Measurements from ENCODE around the gene HACD4. TPM values are rescaled to one million over a fixed set of nuclear protein-coding genes. Genes with fewer than 3 reads are reported as not detected.
"Not testable (repeated sequence)": the region's sequence is repeated elsewhere in the genome, so short reads cannot be mapped to it uniquely, and the experiment has no call there.

HACD4 gene
- total and polyA plus RNA-seq, 7 donors = 0.16 to 0.52 (median 0.23) TPM

DNA sequence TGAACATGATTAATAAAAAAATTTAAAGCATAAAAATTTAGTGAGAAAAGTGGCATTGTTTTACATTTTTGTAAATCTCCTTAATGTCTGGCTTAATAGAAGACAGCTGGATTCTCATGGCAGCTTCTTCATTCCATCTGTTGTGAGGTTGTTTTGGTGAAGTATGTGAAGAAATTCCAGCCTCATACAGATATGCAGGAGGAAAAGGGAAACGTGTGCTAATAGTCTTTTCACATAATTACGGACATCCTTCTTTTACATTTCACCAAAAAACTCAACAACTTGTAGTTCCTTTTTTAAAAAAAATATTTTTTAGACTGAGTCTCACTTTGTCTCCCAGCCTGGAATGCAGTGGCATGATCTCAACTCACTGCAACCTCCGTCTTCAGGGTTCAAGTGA, 46.9 kb downstream of the HACD4 start:
- no peak overlapping the region for H3K27ac ChIP-seq
- TF ChIP-seq, protein P1, sequence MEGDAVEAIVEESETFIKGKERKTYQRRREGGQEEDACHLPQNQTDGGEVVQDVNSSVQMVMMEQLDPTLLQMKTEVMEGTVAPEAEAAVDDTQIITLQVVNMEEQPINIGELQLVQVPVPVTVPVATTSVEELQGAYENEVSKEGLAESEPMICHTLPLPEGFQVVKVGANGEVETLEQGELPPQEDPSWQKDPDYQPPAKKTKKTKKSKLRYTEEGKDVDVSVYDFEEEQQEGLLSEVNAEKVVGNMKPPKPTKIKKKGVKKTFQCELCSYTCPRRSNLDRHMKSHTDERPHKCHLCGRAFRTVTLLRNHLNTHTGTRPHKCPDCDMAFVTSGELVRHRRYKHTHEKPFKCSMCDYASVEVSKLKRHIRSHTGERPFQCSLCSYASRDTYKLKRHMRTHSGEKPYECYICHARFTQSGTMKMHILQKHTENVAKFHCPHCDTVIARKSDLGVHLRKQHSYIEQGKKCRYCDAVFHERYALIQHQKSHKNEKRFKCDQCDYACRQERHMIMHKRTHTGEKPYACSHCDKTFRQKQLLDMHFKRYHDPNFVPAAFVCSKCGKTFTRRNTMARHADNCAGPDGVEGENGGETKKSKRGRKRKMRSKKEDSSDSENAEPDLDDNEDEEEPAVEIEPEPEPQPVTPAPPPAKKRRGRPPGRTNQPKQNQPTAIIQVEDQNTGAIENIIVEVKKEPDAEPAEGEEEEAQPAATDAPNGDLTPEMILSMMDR (IDR thresholded peaks at IDR 0.05) = no peak
- no peaks in the 10 kb centered on the region for H3K9me3 ChIP-seq
- intact Hi-C loops (cut with DNase I) = no loop called here
- DNase-seq (no peak), ATAC-seq (no peak)
- no peak overlapping the region for H3K4me3 ChIP-seq
- no peaks in the 10 kb centered on the region for H3K4me1 ChIP-seq
- 59 to 74% (median 65%) methylated on average over 3 of the region's 3 CpGs for WGBS, 3 donors
- H3K36me3 ChIP-seq (ENCODE audit: insufficient read depth in 1 of 2, low read depth in 1 of 2) = peaks cover 4 to 54% of the 10 kb centered on the region in 2 donors
- H3K27me3 ChIP-seq (ENCODE audit: insufficient read depth in 3 of 3, low read length in 2 of 3) = no peaks in the 10 kb centered on the region

DNA sequence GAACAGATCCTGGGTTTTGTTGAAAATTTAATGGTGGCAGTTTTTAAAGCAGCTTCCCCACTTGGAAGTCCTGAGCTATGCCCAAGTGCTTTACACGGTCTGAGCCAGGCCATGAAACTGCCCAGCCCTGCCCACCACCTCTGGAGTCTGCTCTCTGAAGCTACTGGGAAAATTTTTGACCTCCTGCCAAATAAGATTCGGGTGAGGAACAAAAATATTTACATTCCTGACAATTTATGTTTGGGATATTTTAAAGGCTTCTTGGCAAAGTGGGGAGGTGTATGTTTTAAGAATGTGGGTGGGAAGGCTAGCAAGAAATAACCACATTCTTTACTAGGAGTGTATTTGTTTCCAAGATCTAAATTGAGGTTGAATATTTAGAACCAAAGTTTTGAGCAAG, 50.0 kb downstream of the HACD4 start:
- TF ChIP-seq, protein P1 (IDR thresholded peaks at IDR 0.05) = no peak
- WGBS, 3 donors = 26 to 33% (median 29%) methylated on average over 2 of the region's 2 CpGs
- H3K27ac ChIP-seq = no peak overlapping the region
- H3K9me3 ChIP-seq = no peaks in the 10 kb centered on the region
- intact Hi-C loops (cut with DNase I) = no loop called here
- no peaks in the 10 kb centered on the region for H3K27me3 ChIP-seq (ENCODE audit: insufficient read depth in 3 of 3, low read length in 2 of 3)
- peaks cover 3 to 52% of the 10 kb centered on the region in 2 donors for H3K36me3 ChIP-seq (ENCODE audit: insufficient read depth in 1 of 2, low read depth in 1 of 2)
- DNase-seq = no peak
- H3K4me3 ChIP-seq = no peak overlapping the region
- ATAC-seq = no peak
- no peaks in the 10 kb centered on the region for H3K4me1 ChIP-seq

GRCh38 chr9:20980832-20981455, 50.5 kb downstream of the HACD4 start:
- 42 to 57% (median 48%) methylated on average over 3 of the region's 3 CpGs for WGBS, 3 donors
- intact Hi-C loops (cut with DNase I) = no loop called here
- H3K36me3 ChIP-seq (ENCODE audit: insufficient read depth in 1 of 2, low read depth in 1 of 2) = peaks cover 3 to 51% of the 10 kb centered on the region in 2 donors

GRCh38 chr9:20978249-20978648, 53.2 kb downstream of the HACD4 start:
- TF ChIP-seq, protein P1 (IDR thresholded peaks at IDR 0.05) = no peak
- Histone ChIP-seq H3K36me3 (ENCODE audit: insufficient read depth in 1 of 2, low read depth in 1 of 2) (peaks cover 3 to 42% of the 10 kb centered on the region in 2 donors), H3K4me1 (no peaks in the 10 kb centered on the region), H3K9me3 (no peaks in the 10 kb centered on the region), H3K27ac (no peak overlapping the region), H3K4me3 (no peak overlapping the region), H3K27me3 (ENCODE audit: insufficient read depth in 3 of 3, low read length in 2 of 3) (no peaks in the 10 kb centered on the region)
- intact Hi-C loops (cut with DNase I) = loop anchor here in 1 of 2 donors (10.0 kb wide), 1 partner anchor 137 kb away; no protein-coding TSS in a partner anchor
- DNase-seq (no peak), ATAC-seq (no peak)
- 95 to 97% (median 97%) methylated on average over 2 of the region's 2 CpGs for WGBS, 3 donors

More at GRCh38 chr9:20980832-20981455, 50.5 kb downstream of the HACD4 start:
- no peak for DNase-seq
- Histone ChIP-seq H3K4me1 (no peaks in the 10 kb centered on the region), H3K4me3 (no peak overlapping the region), H3K9me3 (no peaks in the 10 kb centered on the region), H3K27me3 (ENCODE audit: insufficient read depth in 3 of 3, low read length in 2 of 3) (no peaks in the 10 kb centered on the region), H3K27ac (no peak overlapping the region)
- TF ChIP-seq, protein P1 (IDR thresholded peaks at IDR 0.05) = no peak
- ATAC-seq = no peak

DNA sequence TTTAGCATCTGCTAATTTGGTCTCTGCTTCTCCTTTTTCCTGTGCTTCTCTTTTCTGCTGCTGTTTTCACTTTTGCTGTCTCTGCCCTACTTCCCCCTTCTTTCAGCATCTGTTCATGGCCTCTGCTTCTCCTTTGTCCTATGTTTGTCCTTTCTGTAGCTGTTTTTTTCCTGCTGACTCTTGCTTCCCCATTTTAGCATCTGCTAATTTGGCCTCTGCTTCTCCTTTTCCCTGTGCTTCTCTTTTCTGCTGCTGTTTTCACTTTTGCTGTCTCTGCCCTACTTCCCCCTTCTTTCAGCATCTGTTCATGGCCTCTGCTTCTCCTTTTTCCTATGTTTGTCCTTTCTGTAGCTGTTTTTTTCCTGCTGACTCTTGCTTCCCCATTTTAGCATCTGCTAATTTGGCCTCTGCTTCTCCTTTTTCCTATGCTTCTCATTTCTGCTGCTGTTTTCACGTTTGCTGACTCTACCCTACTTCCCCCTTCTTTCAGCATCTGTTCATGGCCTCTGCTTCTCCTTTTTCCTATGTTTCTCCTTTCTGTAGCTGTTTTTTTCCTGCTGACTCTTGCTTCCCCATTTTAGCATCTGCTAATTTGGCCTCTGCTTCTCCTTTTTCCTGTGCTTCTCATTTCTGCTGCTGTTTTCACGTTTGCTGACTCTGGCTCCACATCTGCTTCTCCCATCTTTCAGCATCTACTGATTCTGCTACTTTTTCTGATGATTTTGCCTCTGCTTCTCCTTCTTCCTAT, 57.1 kb downstream of the HACD4 start:
- not testable (repeated sequence) for H3K4me3 ChIP-seq; DNase-seq; ATAC-seq; H3K27me3 ChIP-seq (ENCODE audit: insufficient read depth in 3 of 3, low read length in 2 of 3); H3K27ac ChIP-seq; H3K4me1 ChIP-seq; H3K9me3 ChIP-seq
- WGBS, 3 donors = 50 to 58% (median 53%) methylated on average over 2 of the region's 2 CpGs
- intact Hi-C loops (cut with DNase I) = loop anchor here in 1 of 2 donors (10.0 kb wide), 1 partner anchor 140 kb away; no protein-coding TSS in a partner anchor
- H3K36me3 ChIP-seq (ENCODE audit: insufficient read depth in 1 of 2, low read depth in 1 of 2) = peaks cover under 1 to 19% of the 10 kb centered on the region in 2 donors

GRCh38 chr9:20973246-20973947, 58.0 kb downstream of the HACD4 start:
- ATAC-seq; H3K4me1 ChIP-seq; H3K27me3 ChIP-seq (ENCODE audit: insufficient read depth in 3 of 3, low read length in 2 of 3); H3K9me3 ChIP-seq; H3K4me3 ChIP-seq; DNase-seq; H3K27ac ChIP-seq: not testable (repeated sequence)
- WGBS, 3 donors = 71 to 85% (median 77%) methylated on average over 2 of the region's 2 CpGs
- peaks cover 0 to 19% of the 10 kb centered on the region in 2 donors for H3K36me3 ChIP-seq (ENCODE audit: insufficient read depth in 1 of 2, low read depth in 1 of 2)
- intact Hi-C loops (cut with DNase I) = loop anchor here in 1 of 2 donors (10.0 kb wide), 1 partner anchor 141 kb away; no protein-coding TSS in a partner anchor
